HEK293T (cell line): Measurements from ENCODE around the gene KIAA1671.

Source experiments
- CTCF ChIA-PET: fragments of 350-600 bp; formaldehyde crosslinking; extraction: SDS; loops from one replicate; lab custom pipeline; 2021; ENCODE audit warnings: antibody characterized with exemption, inconsistent platforms; lab: Yijun Ruan, JAX
- POLR2A ChIA-PET: fragments of 350-600 bp; formaldehyde crosslinking; extraction: SDS; loops from one replicate; lab custom pipeline; 2020; ENCODE audit warnings: antibody characterized with exemption, inconsistent platforms; lab: Yijun Ruan, JAX
- DNase-seq: peaks from one replicate; pipeline ENCODE4 v3.0.0; 2012; ENCODE audit warnings: mixed read lengths; ENCODE audit errors: extremely low spot score
- ARNT ChIP-seq: fragments of 450-650 bp; IDR thresholded peaks from 2 replicates; pipeline ENCODE4 v1.6.1; 2017; ENCODE audit warnings: mild to moderate bottlenecking
- BHLHE40 ChIP-seq: fragments of 450-650 bp; IDR thresholded peaks from 2 replicates; pipeline ENCODE4 v1.6.1; 2016; ENCODE audit warnings: mild to moderate bottlenecking, moderate library complexity, borderline replicate concordance
- CTBP1 ChIP-seq: fragments of 450-650 bp; IDR thresholded peaks from 2 replicates; pipeline ENCODE4 v1.6.1; 2016; ENCODE audit warnings: borderline replicate concordance
- ELF4 ChIP-seq: fragments of 450-650 bp; IDR thresholded peaks from 2 replicates; pipeline ENCODE4 v1.6.1; 2017; ENCODE audit warnings: antibody characterized with exemption
- FOXA1 ChIP-seq: fragments of 450-650 bp; IDR thresholded peaks from 2 replicates; pipeline ENCODE4 v1.6.1; 2016; ENCODE audit warnings: mild to moderate bottlenecking
- FOXK2 ChIP-seq: fragments of 450-650 bp; IDR thresholded peaks from 2 replicates; pipeline ENCODE4 v1.6.1; 2016; ENCODE audit warnings: mild to moderate bottlenecking
- FOXM1 ChIP-seq: fragments of 450-650 bp; IDR thresholded peaks from 2 replicates; pipeline ENCODE4 v1.6.1; 2017; ENCODE audit warnings: mild to moderate bottlenecking, borderline replicate concordance
- HDGF ChIP-seq: fragments of 450-650 bp; IDR thresholded peaks from 2 replicates; pipeline ENCODE4 v1.6.1; 2017; ENCODE audit warnings: antibody characterized with exemption, borderline replicate concordance
- L3MBTL2 ChIP-seq: fragments of 450-650 bp; conservative IDR thresholded peaks from 2 replicates; pipeline ENCODE4 v1.6.1; 2016; ENCODE audit warnings: mild to moderate bottlenecking
- LEF1 ChIP-seq: fragments of 450-650 bp; IDR thresholded peaks from 2 replicates; pipeline ENCODE4 v1.6.1; 2017; ENCODE audit warnings: mild to moderate bottlenecking, borderline replicate concordance
- NFRKB ChIP-seq: fragments of 450-650 bp; IDR thresholded peaks from 2 replicates; pipeline ENCODE4 v1.6.1; 2016; ENCODE audit warnings: mild to moderate bottlenecking, moderate library complexity
- SP1 ChIP-seq: fragments of 450-650 bp; IDR thresholded peaks from 2 replicates; pipeline ENCODE4 v1.6.1; 2017
- SUZ12 ChIP-seq: fragments of 450-650 bp; IDR thresholded peaks from 2 replicates; pipeline ENCODE4 v1.6.1; 2016; ENCODE audit warnings: mild to moderate bottlenecking
- TARDBP ChIP-seq: fragments of 450-650 bp; IDR thresholded peaks from 2 replicates; pipeline ENCODE4 v1.6.1; 2016
- ZNF384 ChIP-seq: fragments of 450-650 bp; IDR thresholded peaks from 2 replicates; pipeline ENCODE4 v1.6.1; 2016
- TF ChIP-seq, protein P1 (sequence below): fragments of 450-650 bp; IDR thresholded peaks from 2 replicates; pipeline ENCODE4 v1.6.1; 2016

The KIAA1671 gene

DNA sequence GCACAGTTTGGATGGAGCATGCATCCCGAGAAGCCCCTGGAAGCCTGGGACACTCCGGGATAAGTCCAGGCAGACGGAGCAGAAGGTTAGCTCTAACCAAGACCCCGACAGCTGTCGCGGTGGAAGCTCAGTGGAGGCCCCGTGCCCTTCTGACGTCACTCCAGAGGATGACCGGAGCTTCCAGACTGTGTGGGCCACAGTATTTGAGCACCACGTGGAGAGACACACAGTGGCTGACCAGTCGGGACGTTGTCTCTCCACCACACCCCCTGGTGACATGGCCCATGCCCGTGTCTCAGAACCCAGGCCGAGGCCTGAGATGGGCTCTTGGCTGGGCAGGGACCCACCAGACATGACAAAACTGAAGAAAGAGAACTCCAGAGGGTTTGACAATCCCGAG lies 86.3 kb downstream of the KIAA1671 start:
- CTCF ChIA-PET: no interaction called here
- TF ChIP-seq L3MBTL2 (no peak), ZNF384 (no peak), SUZ12 (no peak), LEF1 (no peak), FOXM1 (no peak), HDGF (no peak), ELF4 (no peak), NFRKB (no peak), BHLHE40 (no peak), SP1 (no peak), FOXA1 (no peak)
- TF ChIP-seq, protein P1, sequence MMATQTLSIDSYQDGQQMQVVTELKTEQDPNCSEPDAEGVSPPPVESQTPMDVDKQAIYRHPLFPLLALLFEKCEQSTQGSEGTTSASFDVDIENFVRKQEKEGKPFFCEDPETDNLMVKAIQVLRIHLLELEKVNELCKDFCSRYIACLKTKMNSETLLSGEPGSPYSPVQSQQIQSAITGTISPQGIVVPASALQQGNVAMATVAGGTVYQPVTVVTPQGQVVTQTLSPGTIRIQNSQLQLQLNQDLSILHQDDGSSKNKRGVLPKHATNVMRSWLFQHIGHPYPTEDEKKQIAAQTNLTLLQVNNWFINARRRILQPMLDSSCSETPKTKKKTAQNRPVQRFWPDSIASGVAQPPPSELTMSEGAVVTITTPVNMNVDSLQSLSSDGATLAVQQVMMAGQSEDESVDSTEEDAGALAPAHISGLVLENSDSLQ: no peak
- POLR2A ChIA-PET: no interaction called here
- no peak for DNase-seq

DNA sequence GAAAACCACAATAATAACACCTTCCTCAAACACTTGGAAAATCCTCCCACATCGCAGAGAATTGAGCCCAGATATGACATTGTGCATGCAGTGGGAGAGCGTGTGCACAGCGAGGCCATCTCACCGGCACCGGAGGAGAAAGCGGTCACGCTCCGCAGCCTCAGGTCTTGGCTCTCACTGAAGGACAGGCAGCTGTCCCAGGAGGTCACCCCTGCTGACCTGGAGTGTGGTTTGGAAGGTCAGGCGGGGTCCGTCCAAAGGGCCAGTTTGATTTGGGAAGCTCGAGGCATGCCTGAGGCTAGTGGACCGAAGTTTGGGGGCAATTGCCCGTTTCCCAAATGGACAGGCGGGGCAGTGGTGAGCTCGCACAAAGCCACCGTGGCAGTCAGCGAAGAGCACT lies 86.7 kb downstream of the KIAA1671 start:
- CTCF ChIA-PET: no interaction called here
- POLR2A ChIA-PET: no interaction called here
- TF ChIP-seq FOXK2 (no peak), ZNF384 (no peak), ELF4 (no peak), SP1 (no peak), L3MBTL2 (no peak), SUZ12 (no peak), CTBP1 (no peak), FOXA1 (no peak), BHLHE40 (no peak), FOXM1 (no peak)
- TF ChIP-seq, protein P1: no peak
- DNase-seq: no peak

DNA sequence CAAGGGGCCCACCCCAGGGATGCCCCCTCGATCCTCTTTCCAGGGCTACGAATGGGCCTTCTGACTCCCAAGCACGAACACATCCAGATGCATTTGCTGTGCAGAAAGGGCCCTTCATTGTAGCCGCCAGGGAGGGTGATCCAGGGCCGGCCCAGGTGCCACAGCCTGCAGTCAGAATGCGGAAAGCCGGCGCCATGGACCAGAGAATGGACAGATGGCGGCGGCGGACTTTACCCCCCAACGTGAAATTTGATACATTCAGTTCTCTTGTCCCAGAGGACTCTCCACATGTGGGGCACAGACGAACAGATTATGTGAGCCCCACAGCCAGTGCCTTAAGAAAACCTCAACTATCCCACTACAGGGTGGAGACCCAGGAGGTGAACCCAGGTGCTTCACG lies 87.2 kb downstream of the KIAA1671 start:
- no peak for DNase-seq
- TF ChIP-seq TARDBP (no peak), FOXK2 (no peak), ARNT (no peak), FOXA1 (no peak), NFRKB (no peak), ZNF384 (no peak), CTBP1 (no peak), ELF4 (no peak), BHLHE40 (no peak), SUZ12 (no peak), HDGF (no peak), L3MBTL2 (no peak), LEF1 (no peak), FOXM1 (no peak)
- TF ChIP-seq, protein P1: no peak
- CTCF ChIA-PET: interaction anchor here (0.8 kb wide), 1 partner anchor 26 kb away, joined by 3 read pairs; no protein-coding TSS in a partner anchor
- POLR2A ChIA-PET: no interaction called here

DNA sequence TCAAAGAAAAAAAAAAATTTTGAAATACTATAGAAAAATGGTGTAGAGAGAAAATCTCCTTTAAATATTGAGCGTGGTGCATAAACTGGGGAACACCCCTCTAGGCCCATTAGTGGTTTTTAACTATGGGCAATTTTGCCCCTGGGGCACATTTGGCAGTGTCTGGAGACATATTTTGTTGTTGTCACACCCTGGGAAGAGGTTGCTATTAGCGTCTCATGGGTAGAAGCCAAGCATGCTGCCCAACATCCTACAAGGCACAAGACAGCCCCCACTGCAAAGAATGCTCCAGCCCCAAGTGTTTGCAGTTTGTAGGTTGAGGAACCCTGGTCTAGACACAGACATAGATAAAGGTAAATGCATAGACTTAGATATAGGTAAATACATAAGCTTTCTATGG lies 92.6 kb downstream of the KIAA1671 start:
- ChIA-PET CTCF (no interaction called here), POLR2A (no interaction called here)
- TF ChIP-seq ARNT (no peak), FOXK2 (no peak), ZNF384 (no peak), HDGF (no peak), FOXM1 (no peak), TARDBP (no peak), LEF1 (no peak), SUZ12 (no peak), SP1 (no peak), FOXA1 (no peak)
- no peak for DNase-seq

DNA sequence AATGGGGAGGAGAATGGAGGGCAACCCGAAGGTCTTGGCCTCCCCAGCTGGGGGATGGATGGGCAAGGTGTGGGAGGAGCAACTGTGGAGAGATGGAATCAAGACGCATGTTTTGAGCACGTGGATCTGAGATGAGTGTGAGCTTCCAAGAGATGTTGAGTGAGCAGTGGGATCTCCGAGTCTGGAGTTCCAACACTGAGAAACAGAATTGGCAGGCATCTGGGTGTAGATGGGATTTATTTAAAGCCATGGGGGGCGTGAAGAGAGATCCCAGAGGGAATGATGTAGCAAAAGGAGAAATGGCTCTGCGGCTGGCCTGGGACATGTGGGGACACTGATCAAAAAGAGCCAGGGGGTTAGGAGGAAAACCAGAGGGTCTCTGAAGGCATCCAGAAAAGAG lies 95.6 kb downstream of the KIAA1671 start:
- DNase-seq: no peak
- ChIA-PET CTCF (interaction anchor here (0.7 to 1.0 kb wide), 6 partner anchors 9 to 281 kb away, joined by 3 to 7 read pairs (median 3); no protein-coding TSS in a partner anchor), POLR2A (interaction anchor here (1.0 kb wide), 1 partner anchor 95 kb away, joined by 4 read pairs; no protein-coding TSS in a partner anchor)
- no peak for TF ChIP-seq BHLHE40
- TF ChIP-seq FOXM1: no peak
- TF ChIP-seq ZNF384: no peak
- no peak for TF ChIP-seq SP1
- no peak for TF ChIP-seq LEF1
- TF ChIP-seq, protein P1: no peak
- no peak for TF ChIP-seq FOXA1
- TF ChIP-seq L3MBTL2: no peak
- no peak for TF ChIP-seq CTBP1
- TF ChIP-seq ELF4: no peak
- TF ChIP-seq NFRKB: no peak
- no peak for TF ChIP-seq ARNT
- no peak for TF ChIP-seq TARDBP
- no peak for TF ChIP-seq SUZ12
- TF ChIP-seq HDGF: no peak
- TF ChIP-seq FOXK2: no peak
